ENCODE data around the gene FYCO1. TPM values are rescaled to one million over a fixed set of nuclear protein-coding genes. Genes with fewer than 3 reads are reported as not detected.

The FYCO1 gene
- total RNA-seq, 1 donor from 2014 or later: 56.2 TPM

DNA sequence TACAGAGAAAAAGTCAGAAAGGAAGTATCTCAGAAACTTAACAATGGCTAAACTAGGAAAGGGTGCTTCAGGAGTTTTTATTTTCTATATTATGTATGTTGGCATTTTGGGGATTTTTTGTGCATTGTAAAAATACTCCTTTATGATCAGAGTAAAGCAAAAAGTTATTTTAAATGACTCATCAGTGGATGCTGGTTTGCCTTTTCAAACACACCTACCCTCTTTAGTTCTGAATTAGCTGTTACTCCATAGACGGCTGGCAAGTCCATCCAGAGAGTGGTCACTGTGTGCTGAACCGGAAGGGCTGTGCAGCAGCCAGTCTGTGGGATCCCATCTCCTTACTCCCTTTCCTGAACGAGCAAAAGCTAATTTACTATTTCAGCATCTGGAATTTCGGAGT, 108.3 kb downstream of the FYCO1 start:
- TF ChIP-seq, protein P1, sequence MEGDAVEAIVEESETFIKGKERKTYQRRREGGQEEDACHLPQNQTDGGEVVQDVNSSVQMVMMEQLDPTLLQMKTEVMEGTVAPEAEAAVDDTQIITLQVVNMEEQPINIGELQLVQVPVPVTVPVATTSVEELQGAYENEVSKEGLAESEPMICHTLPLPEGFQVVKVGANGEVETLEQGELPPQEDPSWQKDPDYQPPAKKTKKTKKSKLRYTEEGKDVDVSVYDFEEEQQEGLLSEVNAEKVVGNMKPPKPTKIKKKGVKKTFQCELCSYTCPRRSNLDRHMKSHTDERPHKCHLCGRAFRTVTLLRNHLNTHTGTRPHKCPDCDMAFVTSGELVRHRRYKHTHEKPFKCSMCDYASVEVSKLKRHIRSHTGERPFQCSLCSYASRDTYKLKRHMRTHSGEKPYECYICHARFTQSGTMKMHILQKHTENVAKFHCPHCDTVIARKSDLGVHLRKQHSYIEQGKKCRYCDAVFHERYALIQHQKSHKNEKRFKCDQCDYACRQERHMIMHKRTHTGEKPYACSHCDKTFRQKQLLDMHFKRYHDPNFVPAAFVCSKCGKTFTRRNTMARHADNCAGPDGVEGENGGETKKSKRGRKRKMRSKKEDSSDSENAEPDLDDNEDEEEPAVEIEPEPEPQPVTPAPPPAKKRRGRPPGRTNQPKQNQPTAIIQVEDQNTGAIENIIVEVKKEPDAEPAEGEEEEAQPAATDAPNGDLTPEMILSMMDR (IDR thresholded peaks at IDR 0.05): no peak
- no peak for DNase-seq (ENCODE audit: low spot score in 2 of 2)
- intact Hi-C loops (cut with DNase I): no loop called here
- no peaks in the 10 kb centered on the region for H3K9me3 ChIP-seq
- H3K4me3 ChIP-seq: no peak overlapping the region
- H3K4me1 ChIP-seq: no peaks in the 10 kb centered on the region
- no peaks in the 10 kb centered on the region for H3K36me3 ChIP-seq
- H3K27me3 ChIP-seq: no peaks in the 10 kb centered on the region
- no peak overlapping the region for H3K27ac ChIP-seq

DNA sequence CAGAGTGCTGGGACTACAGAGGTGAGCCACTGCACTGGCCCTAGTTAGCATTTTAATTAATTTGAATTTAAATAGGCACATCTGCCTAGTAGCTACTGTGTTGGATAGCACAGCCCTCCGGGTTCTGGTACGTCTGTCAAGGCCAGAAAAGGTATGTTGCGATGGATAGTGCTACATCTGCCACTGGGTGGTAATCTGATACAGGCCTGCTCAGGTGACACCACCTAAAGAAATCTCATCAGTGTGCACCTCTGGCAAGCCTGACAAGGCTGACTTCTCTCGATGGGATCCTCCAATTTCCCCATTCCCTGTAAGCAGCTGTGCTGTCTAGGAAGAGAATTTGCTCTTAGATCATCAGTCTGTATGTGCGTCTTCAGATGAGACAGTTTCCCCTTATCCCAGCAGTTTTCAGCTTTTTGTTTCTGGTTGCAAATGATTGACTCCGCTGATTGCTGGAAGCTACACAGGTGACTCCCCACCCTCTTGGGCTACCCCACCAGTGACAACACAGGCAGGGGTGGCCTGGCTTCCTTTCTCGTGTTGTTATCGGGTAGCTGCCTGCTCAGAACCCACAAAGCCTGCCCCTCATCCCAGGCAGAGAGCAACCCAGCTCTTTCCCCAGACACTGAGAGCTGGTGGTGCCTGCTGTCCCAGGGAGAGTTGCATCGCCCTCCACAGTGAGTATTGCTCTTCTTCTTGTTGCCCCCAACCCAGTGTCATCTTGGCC, 109.5 kb downstream of the FYCO1 start, which contains the start of gene CCR9:
TSS of gene CCR9 (plus strand) at position 565 of the 727 bp plus-strand sequence. CDS start 8,391 bp downstream, outside the sequence.
- H3K4me3 ChIP-seq: no peak within 1 kb of the TSS
- H3K27ac ChIP-seq: no peak within 1 kb of the TSS
- H3K9me3 ChIP-seq: no peaks in the 10 kb centered on the region
- H3K4me1 ChIP-seq: no peaks in the 10 kb centered on the region
- no peaks in the 10 kb centered on the region for H3K27me3 ChIP-seq
- H3K36me3 ChIP-seq: no peaks in the 10 kb centered on the region
- TF ChIP-seq, protein P1 (IDR thresholded peaks at IDR 0.05): no peak
- intact Hi-C loops (cut with DNase I): no loop called here
- DNase-seq (ENCODE audit: low spot score in 2 of 2): no peak

DNA sequence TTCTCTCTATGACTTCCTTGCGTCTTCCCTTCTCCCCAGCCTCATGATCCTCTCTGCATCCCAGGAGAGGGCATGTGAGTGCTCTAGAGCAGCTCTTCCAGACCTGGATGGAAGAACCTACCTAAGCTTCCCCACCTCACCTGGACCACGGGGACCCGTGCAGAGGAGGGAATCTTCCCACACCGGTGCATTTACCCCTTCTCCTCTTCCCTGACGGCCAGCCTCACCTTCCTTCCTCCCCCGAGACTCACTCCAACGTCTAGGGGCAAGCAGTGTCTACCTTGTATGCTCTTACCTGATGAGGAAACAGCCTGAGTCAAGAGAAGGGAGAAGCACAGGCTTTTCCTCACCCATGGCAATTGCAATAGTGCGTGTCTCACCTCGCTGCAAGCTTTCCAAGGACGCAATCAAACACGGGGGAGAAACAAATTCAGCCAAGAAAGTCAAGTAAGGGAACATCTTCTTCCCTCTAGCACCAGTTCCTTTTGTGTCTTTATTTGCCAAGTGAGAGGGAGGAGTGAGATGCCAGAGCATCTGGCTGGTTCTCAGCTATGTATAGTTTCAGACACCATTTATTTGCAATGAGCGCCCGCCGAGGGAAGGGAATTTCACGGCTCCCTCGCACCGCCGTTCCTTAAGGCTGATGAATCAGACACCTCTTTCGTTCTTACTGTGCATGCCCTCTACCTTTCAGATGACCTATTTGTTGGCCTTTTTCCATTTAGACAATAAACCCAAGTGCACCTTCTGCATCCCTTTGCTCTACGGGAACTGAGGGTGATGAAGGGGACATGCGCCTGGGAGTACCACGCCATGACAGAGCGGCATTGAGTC, 111.0 kb downstream of the FYCO1 start:
- H3K9me3 ChIP-seq: no peaks in the 10 kb centered on the region
- intact Hi-C loops (cut with DNase I): no loop called here
- H3K27ac ChIP-seq: no peak overlapping the region
- H3K36me3 ChIP-seq: no peaks in the 10 kb centered on the region
- no peak overlapping the region for H3K4me3 ChIP-seq
- TF ChIP-seq, protein P1 (IDR thresholded peaks at IDR 0.05): no peak
- H3K27me3 ChIP-seq: no peaks in the 10 kb centered on the region
- no peak for DNase-seq (ENCODE audit: low spot score in 2 of 2)
- H3K4me1 ChIP-seq: no peaks in the 10 kb centered on the region

DNA sequence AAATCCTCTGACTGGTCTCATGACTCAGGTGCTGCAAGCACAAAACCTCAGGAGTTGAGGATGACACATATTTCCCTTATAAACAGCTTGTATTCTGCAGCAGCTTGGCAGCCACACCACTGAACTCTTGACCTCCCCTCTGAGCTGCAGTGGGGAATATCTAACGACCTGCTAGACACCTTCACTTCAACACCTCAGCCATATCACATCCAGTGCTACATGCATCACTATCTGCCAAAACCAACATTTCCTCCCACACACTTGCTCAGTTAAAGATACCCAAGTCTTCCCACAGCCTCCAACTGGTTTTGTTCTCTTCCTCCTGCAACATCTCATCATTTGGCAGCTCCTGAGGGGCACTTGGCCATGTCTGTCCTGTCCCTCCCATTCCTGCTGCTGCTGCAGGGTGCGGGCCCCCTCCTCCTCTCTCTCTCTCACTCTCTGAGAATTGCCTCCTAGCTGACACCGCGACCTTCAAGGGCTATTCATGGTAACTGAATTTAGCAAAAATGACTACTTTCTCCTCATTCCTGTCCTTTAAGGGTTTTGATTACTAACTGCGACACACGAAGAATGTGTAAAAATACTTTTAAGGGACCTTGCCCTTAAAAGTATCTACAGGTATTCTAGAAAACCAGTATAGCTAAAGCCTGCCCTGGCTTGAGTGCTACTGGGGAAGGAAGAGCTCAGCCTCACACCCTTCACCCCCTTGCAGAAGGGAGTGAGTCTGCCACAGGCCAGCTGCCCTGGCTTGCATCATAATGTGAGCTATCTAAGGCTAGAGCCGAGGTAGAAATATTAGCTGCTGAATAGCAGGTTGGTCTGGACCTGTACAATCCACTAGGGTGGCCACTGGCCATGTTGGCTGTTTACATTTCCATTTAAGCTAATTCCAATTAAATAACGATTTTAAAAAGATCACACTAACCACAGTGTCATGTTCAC, 114.3 kb downstream of the FYCO1 start:
- H3K4me1 ChIP-seq: no peaks in the 10 kb centered on the region
- no peaks in the 10 kb centered on the region for H3K27me3 ChIP-seq
- no peaks in the 10 kb centered on the region for H3K36me3 ChIP-seq
- no peak for DNase-seq (ENCODE audit: low spot score in 2 of 2)
- TF ChIP-seq, protein P1 (IDR thresholded peaks at IDR 0.05): no peak
- no peak overlapping the region for H3K4me3 ChIP-seq
- intact Hi-C loops (cut with DNase I): no loop called here
- no peak overlapping the region for H3K27ac ChIP-seq
- no peaks in the 10 kb centered on the region for H3K9me3 ChIP-seq

DNA sequence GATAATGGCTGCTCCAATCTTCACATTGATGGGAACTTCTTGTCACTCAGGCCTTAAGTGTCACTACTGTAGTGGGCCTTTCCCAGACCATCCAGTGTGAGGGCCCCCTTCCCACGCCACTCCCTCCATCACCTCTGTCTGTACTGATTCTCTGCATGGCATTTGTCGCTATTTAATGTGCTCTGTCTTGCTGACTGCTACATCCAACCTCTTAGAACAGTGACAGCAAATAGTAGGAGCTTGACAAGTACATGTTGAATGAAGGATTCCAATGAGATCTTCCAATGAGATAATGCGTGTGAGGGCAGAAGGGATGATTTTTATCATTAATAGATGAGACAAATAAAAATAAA, 114.9 kb downstream of the FYCO1 start:
- Histone ChIP-seq H3K27ac (no peak overlapping the region), H3K4me1 (no peaks in the 10 kb centered on the region), H3K36me3 (no peaks in the 10 kb centered on the region), H3K4me3 (no peak overlapping the region), H3K9me3 (no peaks in the 10 kb centered on the region), H3K27me3 (no peaks in the 10 kb centered on the region)
- DNase-seq (ENCODE audit: low spot score in 2 of 2): no peak
- TF ChIP-seq, protein P1 (IDR thresholded peaks at IDR 0.05): no peak
- intact Hi-C loops (cut with DNase I): no loop called here
